PC-3 (cell line): ENCODE measurements around the gene PLPP7.

Experiments used
- EZH2 ChIP-seq: fragments of 300-600 bp; sonication (generic); IDR thresholded peaks from one replicate; pipeline ENCODE4 v1.6.1; 2017; ENCODE audit warnings: antibody characterized with exemption, mild to moderate bottlenecking, low read length; ENCODE audit not compliant: unreplicated experiment
- EZH2phosphoT487 ChIP-seq: fragments of 300-600 bp; sonication (generic); IDR thresholded peaks from 2 replicates; pipeline ENCODE4 v1.6.1; 2018; ENCODE audit warnings: mild to moderate bottlenecking, antibody characterized with exemption, low read length, borderline replicate concordance
- TF ChIP-seq, protein P1 (sequence below): fragments of 300-600 bp; sonication (generic); conservative IDR thresholded peaks from 2 replicates; pipeline ENCODE4 v1.5.1; 2017; ENCODE audit warnings: antibody characterized with exemption, low read depth, mild to moderate bottlenecking, low read length

DNA sequence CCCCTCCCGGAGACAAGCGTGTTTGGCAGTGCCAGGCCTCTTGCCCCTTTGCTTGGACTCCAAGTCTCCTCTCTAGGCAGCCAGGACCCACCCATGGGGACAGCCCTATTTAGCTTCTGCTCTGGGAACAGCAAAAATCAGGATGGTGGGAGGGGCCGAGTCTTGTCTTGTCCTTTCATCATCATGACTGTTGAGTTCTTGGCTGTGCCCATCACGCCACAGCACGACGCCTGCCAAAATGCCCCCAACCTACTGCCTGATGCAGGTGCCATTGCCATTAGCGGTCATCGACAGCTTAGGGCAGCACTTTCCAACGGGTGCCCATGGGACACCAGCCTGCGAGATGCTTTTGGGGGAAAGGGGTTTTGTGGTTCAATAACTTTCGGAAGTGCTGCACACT lies 18.9 kb downstream of the PLPP7 start:
- TF ChIP-seq, protein P1, sequence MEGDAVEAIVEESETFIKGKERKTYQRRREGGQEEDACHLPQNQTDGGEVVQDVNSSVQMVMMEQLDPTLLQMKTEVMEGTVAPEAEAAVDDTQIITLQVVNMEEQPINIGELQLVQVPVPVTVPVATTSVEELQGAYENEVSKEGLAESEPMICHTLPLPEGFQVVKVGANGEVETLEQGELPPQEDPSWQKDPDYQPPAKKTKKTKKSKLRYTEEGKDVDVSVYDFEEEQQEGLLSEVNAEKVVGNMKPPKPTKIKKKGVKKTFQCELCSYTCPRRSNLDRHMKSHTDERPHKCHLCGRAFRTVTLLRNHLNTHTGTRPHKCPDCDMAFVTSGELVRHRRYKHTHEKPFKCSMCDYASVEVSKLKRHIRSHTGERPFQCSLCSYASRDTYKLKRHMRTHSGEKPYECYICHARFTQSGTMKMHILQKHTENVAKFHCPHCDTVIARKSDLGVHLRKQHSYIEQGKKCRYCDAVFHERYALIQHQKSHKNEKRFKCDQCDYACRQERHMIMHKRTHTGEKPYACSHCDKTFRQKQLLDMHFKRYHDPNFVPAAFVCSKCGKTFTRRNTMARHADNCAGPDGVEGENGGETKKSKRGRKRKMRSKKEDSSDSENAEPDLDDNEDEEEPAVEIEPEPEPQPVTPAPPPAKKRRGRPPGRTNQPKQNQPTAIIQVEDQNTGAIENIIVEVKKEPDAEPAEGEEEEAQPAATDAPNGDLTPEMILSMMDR: no peak
- TF ChIP-seq EZH2phosphoT487: no peak
- TF ChIP-seq EZH2: no peak
